IMR-90 (cell line): ENCODE results near the gene TBCA. TPM values are rescaled to one million over a fixed set of nuclear protein-coding genes. Genes with fewer than 3 reads are reported as not detected.

Experiments used
- ATAC-seq: fragments of 200-7000 bp; cut with Tn5 transposase; 2 replicates; pipeline ENCODE4 v1.9.1; 2020; ENCODE audit warnings: low read depth, mild to moderate bottlenecking, moderate library complexity
- BruUV-seq: library from RNA; stranded (reverse); fragments of 400-500 nt; replicated peaks from 2 replicates; lab custom pipeline; 2021; lab: Mats Ljungman, UMichigan
- CTCF ChIA-PET: fragments of 300-600 bp; formaldehyde crosslinking; extraction: SDS; loops from one replicate; lab custom pipeline; 2021; ENCODE audit warnings: antibody characterized with exemption; lab: Yijun Ruan, JAX
- POLR2A ChIA-PET: fragments of 300-600 bp; sonication (Branson Sonifier 250); formaldehyde crosslinking; loops from one replicate; lab custom pipeline; 2022; ENCODE audit warnings: antibody characterized with exemption; ENCODE audit not compliant: unreplicated experiment; lab: Charles Lee
- DNase-seq: peaks from one replicate; pipeline ENCODE4 v3.0.0; 2013
- H2AFZ ChIP-seq: replicated peaks from 2 replicates; pipeline ENCODE3; 2013; ENCODE audit warnings: low read length, mild to moderate bottlenecking; ENCODE audit not compliant: poor library complexity
- H2AK5ac ChIP-seq: 2 replicates; pipeline ENCODE4 v1.6.1; 2013; ENCODE audit warnings: low read depth, low read length, inconsistent platforms
- H2AK9ac ChIP-seq: replicated peaks from 2 replicates; pipeline ENCODE3; 2013; ENCODE audit warnings: mild to moderate bottlenecking, low read depth, low read length, moderate library complexity; ENCODE audit not compliant: poor library complexity
- H2BK120ac ChIP-seq: 2 replicates; pipeline ENCODE4 v1.6.1; 2013; ENCODE audit warnings: low read depth, low read length, inconsistent platforms
- H2BK15ac ChIP-seq: 3 replicates; pipeline ENCODE4 v1.6.1; 2013; ENCODE audit warnings: low read depth, low read length, inconsistent platforms
- H2BK20ac ChIP-seq: 2 replicates; pipeline ENCODE4 v1.6.1; 2013; ENCODE audit warnings: low read depth, mild to moderate bottlenecking, inconsistent platforms, low read length, moderate library complexity
- H2BK5ac ChIP-seq: 2 replicates; pipeline ENCODE4 v1.6.1; 2013; ENCODE audit warnings: mild to moderate bottlenecking, low read depth, low read length, inconsistent platforms; ENCODE audit not compliant: poor library complexity, severe bottlenecking
- H3K14ac ChIP-seq: replicated peaks from 2 replicates; pipeline ENCODE4 v1.6.1; 2013; ENCODE audit warnings: low read depth, low read length, inconsistent platforms
- H3K18ac ChIP-seq: 2 replicates; pipeline ENCODE4 v1.6.1; 2013; ENCODE audit warnings: low read depth, low read length, control low read depth
- H3K23ac ChIP-seq: 2 replicates; pipeline ENCODE4 v1.6.1; 2013; ENCODE audit warnings: low read depth, low read length, inconsistent platforms
- H3K27ac ChIP-seq: 2 replicates; pipeline ENCODE4 v1.5.1; 2013; ENCODE audit warnings: mild to moderate bottlenecking, control low read depth, low read length; ENCODE audit not compliant: insufficient read depth
- H3K27me3 ChIP-seq: 2 replicates; pipeline ENCODE4 v1.6.1; 2013; ENCODE audit warnings: low read length; ENCODE audit not compliant: control insufficient read depth, insufficient read depth
- H3K36me3 ChIP-seq: 2 replicates; pipeline ENCODE4 v1.6.1; 2013; ENCODE audit warnings: low read length, mixed read lengths; ENCODE audit not compliant: control insufficient read depth, insufficient read depth
- H3K4ac ChIP-seq: 2 replicates; pipeline ENCODE4 v1.6.1; 2013; ENCODE audit warnings: low read depth, low read length, inconsistent platforms
- H3K4me1 ChIP-seq: 2 replicates; pipeline ENCODE4 v1.6.1; 2013; ENCODE audit warnings: low read length, mixed read lengths; ENCODE audit not compliant: control insufficient read depth, insufficient read depth
- H3K4me2 ChIP-seq: 2 replicates; pipeline ENCODE4 v1.6.1; 2013; ENCODE audit warnings: low read depth, mild to moderate bottlenecking, control low read depth, low read length, moderate library complexity
- H3K4me3 ChIP-seq: 2 replicates; pipeline ENCODE4 v1.5.1; 2013; ENCODE audit warnings: low read depth, mild to moderate bottlenecking, control low read depth, low read length, moderate library complexity; ENCODE audit not compliant: insufficient read depth
- H3K56ac ChIP-seq: 2 replicates; pipeline ENCODE4 v1.6.1; 2013; ENCODE audit warnings: low read length, inconsistent platforms; ENCODE audit not compliant: insufficient read depth; ENCODE audit errors: extremely low read depth
- H3K79me1 ChIP-seq, 2 experiments: 2 replicates each; pipeline ENCODE4 v1.6.1; 2013; ENCODE audit warnings: low read length in 2 of 2, inconsistent platforms in 1 of 2, low read depth in 1 of 2
- H3K9ac ChIP-seq: 2 replicates; pipeline ENCODE4 v1.6.1; 2013; ENCODE audit warnings: low read depth, low read length, control low read depth
- H3K9me1 ChIP-seq: 2 replicates; pipeline ENCODE4 v1.6.1; 2013; ENCODE audit warnings: low read length, inconsistent platforms; ENCODE audit not compliant: insufficient read depth
- H3K9me3 ChIP-seq: 2 replicates; pipeline ENCODE4 v1.6.1; 2013; ENCODE audit warnings: low read length; ENCODE audit not compliant: control insufficient read depth, insufficient read depth
- H4K20me1 ChIP-seq: 2 replicates; pipeline ENCODE4 v1.6.1; 2013; ENCODE audit warnings: low read length, inconsistent platforms; ENCODE audit not compliant: insufficient read depth
- H4K5ac ChIP-seq: 2 replicates; pipeline ENCODE4 v1.6.1; 2013; ENCODE audit warnings: mild to moderate bottlenecking, low read depth, low read length, control low read depth
- H4K8ac ChIP-seq, 2 experiments: 2 replicates each; pipeline ENCODE4 v1.6.1; 2013; ENCODE audit warnings: low read depth in 2 of 2, low read length in 2 of 2, control low read depth in 1 of 2, inconsistent platforms in 1 of 2
- H4K91ac ChIP-seq: 2 replicates; pipeline ENCODE4 v1.6.1; 2013; ENCODE audit warnings: low read depth, low read length, inconsistent platforms; ENCODE audit not compliant: insufficient read depth
- CTCF ChIP-seq: conservative IDR thresholded peaks from 2 replicates; pipeline ENCODE4 v1.5.1; 2012; ENCODE audit warnings: mild to moderate bottlenecking, low read depth, low read length, improper control_type of control experiment
- ELK1 ChIP-seq: fragments of 150-350 bp; IDR thresholded peaks from 2 replicates; pipeline ENCODE4 v1.6.1; 2016; ENCODE audit warnings: low read depth, mild to moderate bottlenecking, low read length, moderate library complexity, borderline replicate concordance
- MAZ ChIP-seq: IDR thresholded peaks from 2 replicates; pipeline ENCODE4 v1.6.1; 2012; ENCODE audit warnings: low read depth, mild to moderate bottlenecking, low read length, improper control_type of control experiment, moderate library complexity, borderline replicate concordance
- MXI1 ChIP-seq: IDR thresholded peaks from 2 replicates; pipeline ENCODE4 v1.6.1; 2012; ENCODE audit warnings: low read depth, mild to moderate bottlenecking, low read length, moderate library complexity, borderline replicate concordance
- RCOR1 ChIP-seq: IDR thresholded peaks from 2 replicates; pipeline ENCODE4 v1.6.1; 2012; ENCODE audit warnings: mild to moderate bottlenecking, low read length, improper control_type of control experiment; ENCODE audit not compliant: insufficient replicate concordance
- RFX5 ChIP-seq: IDR thresholded peaks from 2 replicates; pipeline ENCODE4 v1.8.0; 2012; ENCODE audit warnings: low read depth, mild to moderate bottlenecking, low read length, moderate library complexity
- WGBS, 2 experiments: methylation state at CpG; one replicate each; pipeline versions ENCODE4 v1.1.5 to v1.1.7; 2013; ENCODE audit warnings: missing lambda C conversion rate in 2 of 2; ENCODE audit not compliant: insufficient read length in 1 of 2; ENCODE audit errors: extremely low coverage in 2 of 2; 5-methylcytosine and 5-hydroxymethylcytosine counted together
- dilution Hi-C: fragments of 300-500 bp; cut with HindIII; formaldehyde crosslinking; loops from one replicate; pipeline ENCODE4 v1.14.3; 2018; ENCODE audit warnings: low sequenced_read_pairs; ENCODE audit not compliant: unreplicated experiment
- in situ Hi-C: fragments of 300-500 bp; cut with MboI; formaldehyde crosslinking; loops from 3 replicates; pipeline ENCODE4 v1.14.3; 2019; ENCODE audit warnings: low sequenced_read_pairs, inconsistent platforms, mixed read lengths
- intact Hi-C: fragments of 100-400 bp; cut with micrococcal nuclease; formaldehyde crosslinking; loops from 2 replicates; pipeline ENCODE4 v1.10.0; 2022
- polyA plus RNA-seq, 3 experiments: library from polyadenylated mRNA; depleted of rRNA; stranded (reverse); fragments of >200 nt; gene quantifications; 2 replicates each; pipeline ENCODE4 v1.2.3, GENCODE V29; 2012; ENCODE audit warnings: low replicate concordance in 1 of 3
- total RNA-seq: library from RNA; depleted of rRNA; stranded (reverse); fragments of >200 nt; gene quantifications from 2 replicates; pipeline ENCODE4 v1.2.3, GENCODE V29; 2012

TBCA gene
- total and polyA plus RNA-seq, 2 of the 4 experiments (the other 2 are of a cell fraction), result 6.1 to 137 TPM

GRCh38 chr5:77649776-77650175 lies 126.4 kb downstream of the TBCA start:
- WGBS, 2 experiments, result no CpG with 5 or more reads among the region's 2 CpGs
- H3K79me1 ChIP-seq, result no peaks in the 10 kb centered on the region
- H3K18ac ChIP-seq, result no peak overlapping the region
- H3K4ac ChIP-seq, result no peak overlapping the region
- H3K4me2 ChIP-seq, result no peak overlapping the region
- peaks cover 75% of the 10 kb centered on the region for H3K27me3 ChIP-seq
- no peak overlapping the region for H2AK9ac ChIP-seq
- no TSS peak for BruUV-seq
- no peak overlapping the region for H2AK5ac ChIP-seq
- no peak overlapping the region for H2BK20ac ChIP-seq
- H3K4me3 ChIP-seq, result no peak overlapping the region
- H4K8ac ChIP-seq, result no peak overlapping the region
- H3K14ac ChIP-seq, result no peak overlapping the region
- no peak overlapping the region for H3K23ac ChIP-seq
- no peaks in the 10 kb centered on the region for H3K9me1 ChIP-seq
- intact Hi-C loops (loop anchor here (10.0 kb wide), 1 partner anchor 355 kb away; no protein-coding TSS in a partner anchor), dilution Hi-C loops (no loop called here), in situ Hi-C loops (no loop called here)
- H3K4me1 ChIP-seq, result peaks cover 2% of the 10 kb centered on the region; the same call in 1 of the 2 replicates
- no peak overlapping the region for H4K91ac ChIP-seq
- H2BK5ac ChIP-seq, result no peak overlapping the region
- no peak overlapping the region for H2BK15ac ChIP-seq
- H4K5ac ChIP-seq, result no peak overlapping the region
- H2AFZ ChIP-seq, result no peak overlapping the region
- TF ChIP-seq MXI1 (no peak), MAZ (no peak), CTCF (no peak), RCOR1 (no peak), RFX5 (no peak), ELK1 (no peak)
- no peak overlapping the region for H3K27ac ChIP-seq
- H3K9ac ChIP-seq, result no peak overlapping the region
- H3K36me3 ChIP-seq, result no peaks in the 10 kb centered on the region
- 0 out of 2 replicates have a peak, but pooled peaks cover 2% of the 10 kb centered on the region for H3K9me3 ChIP-seq
- no peak overlapping the region for H2BK120ac ChIP-seq
- ChIA-PET POLR2A (no interaction called here), CTCF (no interaction called here)
- no peak for ATAC-seq
- no peaks in the 10 kb centered on the region for H4K20me1 ChIP-seq
- no peak overlapping the region for H3K56ac ChIP-seq
- DNase-seq, result no peak
